Retinal pigment epithelial cell (primary cell): Measurements from ENCODE around the gene ATP7A.

ENCODE experiments used
- DNase-seq: peaks from one replicate; pipeline ENCODE4 v3.0.0-alpha.2; 2010; ENCODE audit warnings: low read depth
- H3K4me3 ChIP-seq: 2 replicates; pipeline ENCODE4 v1.5.1; 2011; ENCODE audit warnings: mild to moderate bottlenecking, low read length, control low read depth, moderate library complexity
- CTCF ChIP-seq: conservative IDR thresholded peaks from 2 replicates; pipeline ENCODE4 v1.5.1; 2011; ENCODE audit warnings: low read depth, low read length, control low read depth, inconsistent platforms

Gene ATP7A

GRCh38 chrX:77962068-77962902 is 51.8 kb downstream of the ATP7A start:
- H3K4me3 ChIP-seq = no peak overlapping the region
- no peak for TF ChIP-seq CTCF

GRCh38 chrX:77966361-77966760 is 55.9 kb downstream of the ATP7A start:
- no peak overlapping the region for H3K4me3 ChIP-seq
- no peak for DNase-seq
- no peak for TF ChIP-seq CTCF

More at GRCh38 chrX:77962068-77962902, 51.8 kb downstream of the ATP7A start:
- DNase-seq = no peak

- H3K4me3 ChIP-seq = no peak overlapping the region
- no peak for TF ChIP-seq CTCF
- DNase-seq = no peak
Measured at GRCh38 chrX:77967631-77968030, 57.1 kb downstream of the ATP7A start.

GRCh38 chrX:77969538-77969937 is 59.0 kb downstream of the ATP7A start, which contains the start of gene PGAM4:
Gene PGAM4, minus strand, starts transcription at chrX:77969638. Its CDS starts 0 bp downstream, at chrX:77969638.
- no peak for DNase-seq
- H3K4me3 ChIP-seq = no peak within 1 kb of the TSS
- no peak for TF ChIP-seq CTCF

- DNase-seq = no peak
Measured at GRCh38 chrX:77975755-77976154, 65.3 kb downstream of the ATP7A start.

GRCh38 chrX:77977095-77977494 is 66.6 kb downstream of the ATP7A start:
- no peak for TF ChIP-seq CTCF
- no peak for DNase-seq
- H3K4me3 ChIP-seq = no peak overlapping the region

More at GRCh38 chrX:77975755-77976154, 65.3 kb downstream of the ATP7A start:
- no peak overlapping the region for H3K4me3 ChIP-seq
- TF ChIP-seq CTCF = no peak

- TF ChIP-seq CTCF = no peak
- no peak overlapping the region for H3K4me3 ChIP-seq
- no peak for DNase-seq
Measured at GRCh38 chrX:77977518-77977917, 67.0 kb downstream of the ATP7A start.
